Fibroblast of peridontal ligament (primary cell): ENCODE results near the gene PRSS33.

Experiments used
- DNase-seq: peaks from one replicate; pipeline ENCODE4 v3.0.0-alpha.2; 2010; ENCODE audit errors: extremely low read depth

The PRSS33 gene

GRCh38 chr16:2820836-2821486 is 33.6 kb upstream of the PRSS33 start:
- no peak for DNase-seq

GRCh38 chr16:2819939-2820835 is 32.8 kb upstream of the PRSS33 start:
- DNase-seq = no peak

DNA sequence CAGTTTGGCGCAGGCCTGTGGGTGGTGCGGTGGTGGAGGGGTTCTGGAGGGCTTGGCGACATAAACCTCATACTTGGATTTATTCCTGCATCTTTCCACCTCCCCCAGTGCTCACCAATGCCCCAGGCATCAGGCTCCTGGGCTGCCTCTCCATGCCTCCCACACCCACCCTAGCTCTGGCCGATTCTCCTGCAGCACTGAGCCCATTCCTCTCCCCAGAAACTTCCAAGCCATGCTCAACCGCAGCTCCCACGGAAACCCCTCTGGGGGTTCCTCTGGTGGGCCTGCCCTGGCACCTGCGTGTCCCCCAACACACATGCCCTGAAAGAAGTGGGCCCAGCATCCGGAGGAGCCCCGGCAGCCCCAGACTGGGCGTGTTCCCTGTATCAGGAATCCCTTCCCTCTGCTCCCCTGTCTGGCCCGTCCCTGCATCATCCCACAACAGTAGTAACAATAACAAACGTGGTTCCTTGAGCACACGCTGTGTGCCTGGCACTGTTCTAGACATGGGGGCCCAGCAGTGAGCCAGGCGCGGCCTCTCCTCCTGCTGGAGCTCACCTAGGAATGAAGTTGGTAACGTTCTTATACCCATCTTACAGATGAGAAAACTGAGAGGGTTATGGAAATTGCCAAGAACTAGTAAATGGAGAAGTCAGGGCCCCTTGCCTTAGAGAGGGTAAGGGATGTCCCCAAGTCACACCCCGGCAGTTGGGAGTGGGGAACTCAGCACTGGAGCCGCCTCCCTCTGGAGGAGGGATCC is 32.0 kb upstream of the PRSS33 start:
- DNase-seq = no peak

DNA sequence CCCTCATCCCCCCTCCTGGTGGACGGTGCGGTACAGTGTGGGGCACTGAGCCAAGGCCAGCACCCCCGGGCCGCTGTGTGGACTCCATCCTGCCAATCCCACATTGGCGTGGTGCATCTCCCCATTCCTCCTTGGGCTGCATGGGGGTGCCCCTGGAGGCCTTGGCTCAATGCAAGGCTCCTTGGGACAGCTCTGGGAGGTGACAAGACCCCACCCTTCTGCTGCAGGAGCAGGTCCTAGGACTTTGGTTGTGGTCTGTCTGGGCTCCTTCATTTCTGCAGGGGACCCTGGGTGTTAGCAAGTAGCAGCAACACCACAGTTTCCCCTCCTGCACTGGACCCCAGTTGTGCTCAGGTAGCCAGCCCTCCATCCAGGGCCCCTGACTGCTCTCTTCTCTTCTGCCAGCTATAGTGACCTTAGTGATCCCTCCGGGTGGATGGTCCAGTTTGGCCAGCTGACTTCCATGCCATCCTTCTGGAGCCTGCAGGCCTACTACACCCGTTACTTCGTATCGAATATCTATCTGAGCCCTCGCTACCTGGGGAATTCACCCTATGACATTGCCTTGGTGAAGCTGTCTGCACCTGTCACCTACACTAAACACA is 31.0 kb upstream of the PRSS33 start:
- no peak for DNase-seq

DNA sequence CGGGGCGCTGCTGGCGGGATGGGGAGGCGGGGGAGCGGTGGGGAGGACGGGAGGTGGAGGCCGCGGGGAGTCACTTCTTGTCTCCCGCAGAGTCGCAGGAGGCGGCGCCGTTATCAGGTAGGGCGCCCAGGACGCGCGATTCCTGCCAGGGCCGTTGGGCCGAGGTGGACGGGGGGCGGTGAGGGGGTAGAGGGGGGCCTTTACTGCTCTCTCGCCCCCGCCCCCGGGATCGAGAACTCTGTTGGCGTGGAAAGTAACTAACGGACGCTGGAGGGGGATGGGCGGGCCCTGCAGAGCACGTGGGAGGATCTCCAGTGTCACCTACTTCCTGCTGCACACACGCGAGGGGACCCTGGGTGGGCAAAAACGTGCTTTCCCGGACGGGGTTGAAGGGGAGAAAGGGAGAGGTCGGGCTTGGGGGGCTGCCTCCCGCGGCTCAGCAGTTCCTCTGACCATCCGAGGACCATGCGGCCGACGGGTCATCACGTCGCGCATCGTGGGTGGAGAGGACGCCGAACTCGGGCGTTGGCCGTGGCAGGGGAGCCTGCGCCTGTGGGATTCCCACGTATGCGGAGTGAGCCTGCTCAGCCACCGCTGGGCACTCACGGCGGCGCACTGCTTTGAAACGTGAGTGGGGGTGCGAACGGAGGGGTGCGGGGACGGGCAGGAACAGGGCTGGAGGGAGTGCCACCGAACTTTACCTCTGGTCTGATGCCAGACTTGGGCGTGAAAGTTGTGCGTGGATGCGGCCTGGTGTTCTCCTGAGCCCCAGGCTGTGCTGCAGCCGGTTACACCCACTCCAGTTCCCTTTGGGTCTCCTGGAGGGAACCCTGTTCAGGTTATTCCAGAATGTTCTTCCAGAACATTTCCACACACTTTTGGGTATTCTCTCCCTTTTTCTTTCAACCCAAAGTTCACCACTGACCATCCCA is 30.2 kb upstream of the PRSS33 start:
- DNase-seq = no peak

DNA sequence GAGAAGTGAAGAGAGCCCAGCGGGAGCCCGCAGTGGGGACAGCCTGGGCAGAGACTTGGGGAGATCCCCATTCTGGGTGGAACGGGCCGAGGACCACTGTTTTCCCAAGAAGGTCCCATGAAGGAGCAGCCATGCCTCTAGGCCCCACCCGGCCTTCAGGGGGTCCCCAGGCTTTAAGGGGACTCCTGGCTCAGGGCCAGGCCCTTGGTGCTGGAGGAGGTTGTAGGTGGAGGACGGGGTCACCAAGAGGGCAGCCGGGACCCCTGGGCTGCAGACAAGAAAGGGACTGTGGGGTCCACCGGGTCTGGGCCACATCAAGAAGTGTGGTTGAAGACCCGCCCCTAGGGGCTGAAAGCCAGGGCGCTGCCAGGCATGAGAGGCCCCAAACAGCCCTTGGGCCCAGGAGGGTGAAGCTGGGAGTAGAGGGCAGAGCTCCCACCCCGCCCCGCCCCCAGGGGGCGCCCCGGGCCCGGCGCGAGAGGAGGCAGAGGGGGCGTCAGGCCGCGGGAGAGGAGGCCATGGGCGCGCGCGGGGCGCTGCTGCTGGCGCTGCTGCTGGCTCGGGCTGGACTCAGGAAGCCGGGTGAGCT is 29.5 kb upstream of the PRSS33 start, which contains the start of gene PRSS21:
TSS of gene PRSS21 (plus strand) at position 487 of the 589 bp plus-strand sequence. CDS start at position 519, 32 bp downstream.
- DNase-seq = no peak

DNA sequence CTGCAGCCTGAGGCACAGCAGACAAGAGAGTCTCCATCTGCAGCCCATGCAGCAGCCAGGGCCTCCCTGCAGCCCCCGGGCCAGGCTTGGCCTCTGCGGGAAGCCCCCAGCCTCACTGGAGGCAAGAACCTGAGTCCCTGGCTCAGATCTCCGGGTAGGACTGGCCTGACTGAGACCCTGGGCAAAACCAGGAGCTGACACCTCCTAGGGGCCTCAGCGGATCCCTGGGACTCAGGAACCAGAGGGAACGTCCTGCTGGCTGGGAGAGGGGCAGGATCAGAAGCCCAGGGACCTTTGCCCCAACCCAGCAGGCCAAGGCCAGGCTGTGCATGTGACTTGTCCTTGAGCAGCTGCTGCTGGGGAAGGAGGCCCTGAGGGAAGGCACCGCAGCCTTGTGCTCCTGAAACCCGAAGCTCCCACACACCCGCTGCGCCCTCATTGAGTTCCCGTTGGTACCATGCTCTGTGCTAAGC is 28.0 kb upstream of the PRSS33 start:
- no peak for DNase-seq

- no peak for DNase-seq
Observed at GRCh38 chr16:2814551-2815298, 27.4 kb upstream of the PRSS33 start.

DNA sequence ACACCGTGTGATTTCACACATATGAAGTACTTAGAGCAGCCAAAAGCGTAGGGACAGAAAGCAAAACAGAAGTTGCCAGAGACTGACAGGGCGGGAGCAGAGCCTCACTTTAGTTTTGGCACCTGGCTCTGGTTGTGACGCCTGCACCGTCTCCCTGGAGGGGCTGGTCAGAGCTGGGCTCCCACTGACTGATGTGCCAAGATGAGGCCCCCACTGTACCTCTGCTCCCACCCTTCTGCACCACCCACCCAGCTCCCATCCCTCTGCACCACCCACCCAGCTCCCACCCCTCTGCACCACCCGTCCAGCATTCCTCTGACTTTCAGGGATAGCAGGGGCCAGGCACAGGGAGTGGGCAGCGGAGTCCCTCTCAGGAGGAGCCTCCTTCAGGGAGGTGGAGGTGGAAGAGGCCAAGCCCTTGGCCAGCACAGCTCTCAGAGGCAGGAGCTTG is 26.4 kb upstream of the PRSS33 start:
- DNase-seq = no peak

DNA sequence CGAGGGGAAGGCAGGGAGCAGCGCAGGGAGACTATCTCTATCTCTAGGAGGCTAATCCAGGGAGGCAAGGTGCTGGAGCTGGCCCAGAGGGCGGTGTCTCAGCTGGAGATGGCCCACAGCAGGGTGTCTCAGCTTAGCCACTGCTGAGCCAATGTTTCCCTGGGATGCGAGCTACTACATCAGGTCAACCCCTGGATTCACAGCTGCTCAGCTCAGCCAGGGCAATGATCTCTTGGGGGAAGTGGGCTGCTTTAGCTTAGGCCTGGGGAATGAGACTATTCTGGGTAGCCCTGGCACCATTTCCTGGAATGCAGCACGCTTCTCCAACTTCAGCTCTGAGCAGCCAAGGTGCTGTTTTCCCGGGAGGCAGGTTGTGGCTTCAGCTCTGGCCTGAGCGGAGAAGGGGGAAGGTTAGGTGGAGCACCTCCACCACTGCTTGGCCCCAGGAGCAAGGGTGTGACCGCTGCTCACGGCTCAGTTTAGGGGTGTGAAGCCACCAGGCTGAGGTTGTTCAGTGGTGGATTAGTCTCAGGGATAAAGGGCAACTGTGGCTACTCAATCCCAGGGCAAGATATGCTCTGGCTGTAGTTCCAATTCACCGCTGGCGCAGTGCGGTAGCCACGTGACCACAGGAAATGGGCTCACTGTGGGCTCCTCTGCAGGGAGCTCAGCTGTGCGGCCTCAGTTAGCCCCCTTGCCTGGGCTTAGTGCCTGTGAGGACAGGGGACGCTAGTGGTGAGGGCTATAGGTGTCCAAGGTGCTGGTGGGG is 24.5 kb upstream of the PRSS33 start:
- DNase-seq = no peak

GRCh38 chr16:2810651-2811050 is 23.3 kb upstream of the PRSS33 start:
- no peak for DNase-seq

DNA sequence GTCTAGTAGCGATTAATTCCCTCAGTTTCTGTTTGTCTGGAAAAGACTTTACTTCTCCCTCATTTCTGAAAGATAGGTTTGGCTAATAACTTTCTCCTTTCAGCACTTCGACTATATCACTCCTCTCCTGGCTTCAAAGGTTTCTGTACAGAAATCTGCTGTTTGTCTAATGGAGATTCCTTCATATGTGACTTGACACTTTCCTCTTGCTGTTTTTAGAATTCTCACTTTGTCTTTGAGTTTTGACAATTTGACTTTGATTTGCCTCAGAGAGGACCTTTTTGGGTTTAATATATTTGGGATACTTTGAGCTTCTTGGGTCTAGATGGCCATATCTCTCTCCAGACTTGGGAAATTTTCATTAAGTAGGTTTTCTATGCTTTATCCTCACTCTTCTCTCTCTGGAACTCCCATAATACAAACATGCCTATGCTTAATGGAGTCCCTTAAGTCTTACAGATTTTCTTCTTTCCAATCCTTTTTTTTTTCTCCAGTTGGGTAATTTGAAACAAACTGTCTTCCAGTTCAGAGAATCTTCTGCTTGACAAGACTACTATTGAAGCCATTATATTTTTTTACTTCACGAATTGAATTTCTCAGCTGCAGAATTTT is 21.9 kb upstream of the PRSS33 start:
- DNase-seq = no peak

GRCh38 chr16:2808181-2808580 is 20.8 kb upstream of the PRSS33 start:
- DNase-seq = no peak

DNA sequence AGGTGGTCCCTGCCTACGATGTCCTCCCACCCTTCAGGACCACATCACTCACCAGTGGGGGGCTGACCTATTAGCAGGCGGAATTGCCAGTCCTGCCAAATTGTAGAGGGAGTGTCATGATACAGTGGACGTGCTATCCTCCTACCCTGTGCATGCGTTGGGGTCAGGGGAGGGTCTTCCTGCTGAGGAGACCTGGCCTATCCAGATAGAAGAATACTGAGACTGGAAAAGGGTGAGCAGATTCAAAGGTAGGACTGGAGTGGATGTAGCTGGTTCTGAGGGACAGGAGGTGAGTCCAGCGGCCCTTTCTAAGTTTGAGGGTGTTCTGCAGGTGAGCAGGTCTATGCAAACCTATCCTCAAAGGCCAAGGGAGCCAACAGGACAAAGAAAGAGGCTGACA is 18.9 kb upstream of the PRSS33 start:
- DNase-seq = no peak

- DNase-seq = no peak
Observed at GRCh38 chr16:2804728-2805127, 17.4 kb upstream of the PRSS33 start.

- no peak for DNase-seq
Observed at GRCh38 chr16:2803545-2804195, 16.3 kb upstream of the PRSS33 start.

- no peak for DNase-seq
Observed at GRCh38 chr16:2799859-2800226, 12.5 kb upstream of the PRSS33 start.
